HFFc6 (cell line): ENCODE results near the gene DMAC2. TPM values are rescaled to one million over a fixed set of nuclear protein-coding genes. Genes with fewer than 3 reads are reported as not detected.

Experiments
- DNase-seq: peaks from one replicate; pipeline ENCODE4 v3.0.0-alpha.2; 2018
- H3K27ac Mint-ChIP-seq: 2 replicates; pipeline ENCODE4 v1.8.0; 2020; ENCODE audit warnings: mild to moderate bottlenecking, mixed read lengths
- H3K27me3 Mint-ChIP-seq: 2 replicates; pipeline ENCODE4 v1.8.0; 2021; ENCODE audit warnings: mild to moderate bottlenecking, moderate library complexity, mixed read lengths; ENCODE audit not compliant: insufficient read depth
- H3K36me3 Mint-ChIP-seq: 2 replicates; pipeline ENCODE4 v1.8.0; 2021; ENCODE audit warnings: low read depth, mixed read lengths
- H3K4me1 Mint-ChIP-seq: 2 replicates; pipeline ENCODE4 v1.8.0; 2020; ENCODE audit warnings: low read depth, mixed read lengths
- H3K4me3 Mint-ChIP-seq: 2 replicates; pipeline ENCODE4 v1.8.0; 2020; ENCODE audit warnings: mild to moderate bottlenecking, moderate library complexity, mixed read lengths
- H3K9me3 Mint-ChIP-seq: 2 replicates; pipeline ENCODE4 v1.8.0; 2020; ENCODE audit warnings: mild to moderate bottlenecking, mixed read lengths
- total RNA-seq, 6 experiments: library from RNA; stranded (reverse); fragmentation: NEBNext Ultra II Directional; extraction: Animal tissue kit (Norgen Biotek cat#: 25700); gene quantifications; 2 replicates in 1 of 6; 3 replicates in 5 of 6; pipeline ENCODE4 v1.2.3, GENCODE V29; 2021
- TF ChIP-seq, protein P1 (sequence below): fragments of 200-600 bp; sonication (generic); IDR thresholded peaks from 2 replicates; pipeline ENCODE4 v1.5.0; 2021; ENCODE audit warnings: antibody characterized with exemption, mild to moderate bottlenecking

The DMAC2 gene
- total RNA-seq, 6 experiments from 2014 or later = 42.8 to 52.2 (median 46.3) TPM

DNA sequence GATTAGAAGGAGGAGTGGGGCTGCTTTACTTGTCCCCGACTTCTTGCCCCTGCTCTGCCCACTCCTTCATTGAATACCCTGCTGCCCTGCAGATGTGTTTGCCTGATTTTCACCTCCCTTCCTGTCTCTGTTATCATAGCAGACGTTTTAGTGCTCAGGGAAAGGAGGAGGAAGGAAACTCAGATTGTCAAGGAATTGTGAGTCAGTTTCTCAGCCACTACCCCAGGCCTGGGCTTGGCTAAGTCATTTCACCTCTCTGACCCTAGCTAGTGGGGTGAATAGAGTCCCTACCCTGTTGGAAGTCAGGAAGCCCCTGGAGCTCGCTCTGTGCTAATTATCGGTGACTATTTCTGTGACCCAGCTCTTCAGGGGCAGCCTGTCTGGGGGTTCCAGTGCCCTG, 38.2 kb downstream of the DMAC2 start:
- DNase-seq = no peak
- H3K4me3 Mint-ChIP-seq = no peak overlapping the region
- H3K27me3 Mint-ChIP-seq = no peaks in the 10 kb centered on the region; the same call in 1 of the 2 replicates
- peaks cover 29% of the 10 kb centered on the region for H3K4me1 Mint-ChIP-seq
- no peaks in the 10 kb centered on the region for H3K9me3 Mint-ChIP-seq
- no peaks in the 10 kb centered on the region for H3K36me3 Mint-ChIP-seq
- TF ChIP-seq, protein P1, sequence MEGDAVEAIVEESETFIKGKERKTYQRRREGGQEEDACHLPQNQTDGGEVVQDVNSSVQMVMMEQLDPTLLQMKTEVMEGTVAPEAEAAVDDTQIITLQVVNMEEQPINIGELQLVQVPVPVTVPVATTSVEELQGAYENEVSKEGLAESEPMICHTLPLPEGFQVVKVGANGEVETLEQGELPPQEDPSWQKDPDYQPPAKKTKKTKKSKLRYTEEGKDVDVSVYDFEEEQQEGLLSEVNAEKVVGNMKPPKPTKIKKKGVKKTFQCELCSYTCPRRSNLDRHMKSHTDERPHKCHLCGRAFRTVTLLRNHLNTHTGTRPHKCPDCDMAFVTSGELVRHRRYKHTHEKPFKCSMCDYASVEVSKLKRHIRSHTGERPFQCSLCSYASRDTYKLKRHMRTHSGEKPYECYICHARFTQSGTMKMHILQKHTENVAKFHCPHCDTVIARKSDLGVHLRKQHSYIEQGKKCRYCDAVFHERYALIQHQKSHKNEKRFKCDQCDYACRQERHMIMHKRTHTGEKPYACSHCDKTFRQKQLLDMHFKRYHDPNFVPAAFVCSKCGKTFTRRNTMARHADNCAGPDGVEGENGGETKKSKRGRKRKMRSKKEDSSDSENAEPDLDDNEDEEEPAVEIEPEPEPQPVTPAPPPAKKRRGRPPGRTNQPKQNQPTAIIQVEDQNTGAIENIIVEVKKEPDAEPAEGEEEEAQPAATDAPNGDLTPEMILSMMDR = no peak
- no peak overlapping the region; the same call in 1 of the 2 replicates for H3K27ac Mint-ChIP-seq

DNA sequence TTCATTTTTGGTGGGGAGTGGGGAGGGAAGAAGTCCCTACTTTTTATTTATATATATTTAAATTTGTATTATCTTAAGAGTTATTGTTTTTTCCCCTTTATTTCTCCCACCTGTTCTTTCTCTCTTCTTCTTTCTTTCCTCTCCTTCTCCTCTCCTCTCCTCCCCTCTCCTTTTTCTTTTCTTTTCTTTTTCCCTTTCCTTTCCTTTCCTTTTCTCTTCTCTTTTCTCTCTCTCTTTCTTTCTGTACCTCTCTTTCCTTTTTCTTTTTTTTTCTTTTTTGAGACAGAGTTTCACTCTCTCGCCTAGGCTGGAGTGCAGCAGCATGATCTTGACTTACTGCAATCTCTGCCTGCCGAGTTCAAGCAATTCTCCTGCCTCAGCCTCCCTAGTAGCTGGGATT, 40.2 kb downstream of the DMAC2 start:
- Mint-ChIP-seq H3K27ac (no peak overlapping the region), H3K4me1 (peaks cover 44% of the 10 kb centered on the region), H3K4me3 (peak overlapping the region; percentile 59), H3K27me3 (no peaks in the 10 kb centered on the region), H3K9me3 (no peaks in the 10 kb centered on the region), H3K36me3 (no peaks in the 10 kb centered on the region)
- DNase-seq = no peak
- TF ChIP-seq, protein P1 = no peak

DNA sequence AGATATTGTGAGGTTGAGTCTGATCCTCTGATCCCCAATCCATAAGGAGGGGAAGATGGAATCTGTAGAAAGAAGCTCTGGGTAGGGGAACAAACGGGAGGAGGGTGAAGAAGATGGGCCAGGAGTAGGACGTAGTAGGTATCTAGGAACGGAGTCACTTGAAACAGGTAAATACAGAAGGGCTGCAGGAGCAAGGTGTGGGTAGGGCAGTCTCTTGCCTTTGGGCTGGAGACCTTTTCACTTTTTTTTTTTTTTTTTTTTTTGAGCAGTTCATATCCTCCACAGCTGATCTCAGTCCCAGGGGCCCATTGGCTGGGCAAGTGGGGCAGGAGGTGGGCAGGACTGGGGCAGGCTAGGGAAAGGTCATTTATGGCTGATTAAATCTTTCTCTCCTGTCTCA, 40.6 kb downstream of the DMAC2 start:
- H3K9me3 Mint-ChIP-seq = no peaks in the 10 kb centered on the region
- H3K4me1 Mint-ChIP-seq = peaks cover 44% of the 10 kb centered on the region
- TF ChIP-seq, protein P1 = no peak
- peak overlapping the region; percentile 100; the same call in 1 of the 2 replicates for H3K27ac Mint-ChIP-seq
- H3K36me3 Mint-ChIP-seq = no peaks in the 10 kb centered on the region
- DNase-seq = no peak
- H3K27me3 Mint-ChIP-seq = no peaks in the 10 kb centered on the region
- H3K4me3 Mint-ChIP-seq = peak overlapping the region; percentile 98

DNA sequence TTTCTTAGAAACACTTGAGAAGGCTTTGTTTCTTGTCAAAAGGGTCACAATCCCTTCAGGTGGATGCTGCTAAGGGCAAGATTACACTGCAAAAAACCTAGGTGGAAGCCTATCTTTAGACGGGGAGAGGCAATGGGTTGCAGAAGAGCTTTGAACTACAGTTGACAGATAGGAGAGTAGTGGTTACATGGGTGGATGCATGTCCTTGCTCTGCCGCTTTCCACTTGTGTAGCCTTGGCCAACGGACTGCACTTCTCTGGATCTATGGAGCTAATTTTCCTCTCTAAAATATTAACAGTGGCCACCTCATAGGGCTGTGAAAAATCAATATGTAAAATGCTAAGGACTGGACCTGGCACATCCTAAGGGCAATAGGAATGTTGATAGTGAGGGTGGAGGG, 41.1 kb downstream of the DMAC2 start:
- H3K4me1 Mint-ChIP-seq = peaks cover 44% of the 10 kb centered on the region
- no peaks in the 10 kb centered on the region for H3K9me3 Mint-ChIP-seq
- peak overlapping the region; percentile 100 for H3K27ac Mint-ChIP-seq
- TF ChIP-seq, protein P1 = no peak
- no peak for DNase-seq
- H3K4me3 Mint-ChIP-seq = peak overlapping the region; percentile 98
- no peaks in the 10 kb centered on the region for H3K27me3 Mint-ChIP-seq
- no peaks in the 10 kb centered on the region for H3K36me3 Mint-ChIP-seq

DNA sequence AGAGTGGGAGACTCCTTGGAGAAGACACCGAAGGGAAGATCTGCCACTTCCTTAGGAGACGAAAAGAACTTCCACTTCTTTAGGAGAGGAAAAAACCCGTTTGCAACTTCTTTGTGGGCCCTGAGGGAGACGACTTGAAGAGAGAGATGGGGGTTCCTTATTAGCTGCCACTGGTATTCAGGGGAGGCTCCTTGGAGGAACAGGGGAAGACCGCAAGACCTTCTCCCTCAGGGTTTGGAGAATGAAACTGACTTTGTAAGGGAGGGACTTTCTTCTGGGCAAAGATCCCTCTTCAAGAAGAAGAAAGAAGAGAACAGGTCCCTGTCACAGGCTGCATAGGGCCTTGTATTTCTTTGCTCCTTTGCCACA, 41.7 kb downstream of the DMAC2 start:
- Mint-ChIP-seq H3K4me3 (peak overlapping the region; percentile 98), H3K9me3 (no peaks in the 10 kb centered on the region), H3K4me1 (peaks cover 44% of the 10 kb centered on the region), H3K36me3 (no peaks in the 10 kb centered on the region), H3K27ac (peak overlapping the region; percentile 100), H3K27me3 (no peaks in the 10 kb centered on the region)
- no peak for DNase-seq
- TF ChIP-seq, protein P1 = no peak
